ENCODE measurements around the gene CDK13. TPM values are rescaled to one million over a fixed set of nuclear protein-coding genes. Genes with fewer than 3 reads are reported as not detected.
A peak's percentile ranks its signal among the peaks of the same experiment; 100 is the strongest.
"Not testable (repeated sequence)": the region's sequence is repeated elsewhere in the genome, so short reads cannot be mapped to it uniquely, and the experiment has no call there.

CDK13 gene
- 43.2 TPM for total RNA-seq

DNA sequence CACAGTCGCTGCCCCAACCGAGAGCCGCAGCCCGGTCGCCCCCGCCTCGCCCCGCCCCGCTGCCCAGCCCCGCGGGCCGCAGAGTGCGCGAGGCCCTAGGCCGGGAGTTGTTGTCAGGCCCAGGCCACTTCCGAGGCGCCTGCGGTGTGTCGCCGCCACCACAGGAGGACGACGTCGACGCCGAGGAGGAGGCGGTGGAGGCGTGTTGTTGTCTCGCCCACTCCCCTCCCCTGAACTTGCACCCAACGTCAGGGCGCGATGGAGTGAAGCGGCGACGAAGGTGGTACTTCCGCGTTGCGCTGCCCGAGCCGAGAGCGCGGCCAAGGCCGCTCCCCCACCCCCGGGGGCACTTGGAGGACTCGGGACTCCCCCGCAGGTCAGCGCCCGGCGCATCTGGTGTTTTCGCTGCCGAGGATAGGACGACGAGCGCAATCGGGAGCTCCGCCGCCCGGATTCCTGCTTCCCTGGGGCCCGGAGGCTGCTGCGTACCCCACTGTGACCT is at the start of gene CDK13:
Gene CDK13, plus strand, starts transcription at position 286 of the 502 bp plus-strand sequence. CDS start 386 bp downstream, outside the sequence.
- DNase-seq (ENCODE audit: low spot score) = peak; percentile 77

GRCh38 chr7:39904077-39904486 is 46.0 kb upstream of the CDK13 start:
- no peak for DNase-seq (ENCODE audit: low spot score)

GRCh38 chr7:39908141-39908540 is 41.9 kb upstream of the CDK13 start:
- no peak for DNase-seq (ENCODE audit: low spot score)

DNA sequence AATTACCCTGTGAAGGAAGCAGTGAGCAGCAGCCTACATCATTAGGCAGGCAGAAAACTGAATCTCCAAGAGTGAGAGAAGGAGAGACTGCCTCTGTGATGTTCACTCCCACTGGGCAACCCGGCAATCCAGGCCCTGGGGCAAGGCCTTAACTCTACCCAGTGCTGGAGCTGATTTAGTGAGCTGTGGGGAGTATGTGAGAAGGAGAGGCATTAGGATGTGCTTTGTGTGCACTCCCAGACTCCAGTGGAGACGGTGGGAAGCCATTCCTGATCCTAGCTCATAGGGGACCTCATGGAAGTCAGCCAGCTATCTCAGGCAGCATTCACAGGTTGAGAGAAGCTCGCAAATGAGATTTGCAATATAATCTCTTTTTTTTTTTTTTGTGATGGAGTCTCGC is 41.1 kb upstream of the CDK13 start:
- no peak for DNase-seq (ENCODE audit: low spot score)

GRCh38 chr7:39909526-39909925 is 40.5 kb upstream of the CDK13 start:
- no peak for DNase-seq (ENCODE audit: low spot score)

DNA sequence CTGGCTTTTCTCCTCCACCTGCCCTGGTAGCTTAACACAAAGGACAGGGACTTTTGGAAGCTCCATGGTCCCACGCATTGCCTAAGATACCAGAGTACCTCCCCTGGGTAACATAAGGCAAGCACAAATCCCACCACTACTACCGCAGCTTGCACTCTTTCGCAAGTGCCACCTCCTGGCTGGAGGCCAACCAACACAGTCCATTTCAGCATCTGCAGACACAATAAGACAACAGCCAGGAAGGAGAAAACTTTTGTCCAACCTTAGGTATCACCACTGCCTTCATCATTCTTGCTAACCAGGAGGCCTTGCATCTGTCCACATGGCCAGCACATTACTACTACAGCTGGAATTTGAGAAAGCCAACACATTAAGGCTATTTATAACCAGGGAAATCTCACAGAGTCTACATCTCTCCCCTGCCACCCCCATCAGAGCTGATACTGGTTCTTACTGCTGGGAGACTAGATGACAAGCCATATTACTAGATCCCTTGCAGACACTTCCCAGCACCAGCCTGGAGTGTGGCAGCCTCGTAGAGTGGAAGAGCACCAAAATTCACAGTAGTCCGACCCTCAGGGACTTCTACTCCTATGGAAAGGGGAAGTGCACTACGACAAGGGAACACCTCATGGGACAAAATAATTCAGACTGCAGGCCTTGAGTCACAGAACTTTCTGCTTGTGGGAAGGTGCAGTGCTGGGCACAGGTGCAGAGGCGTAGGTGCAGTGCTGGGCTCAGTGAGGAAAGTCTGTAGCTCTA is 39.8 kb upstream of the CDK13 start:
- no peak for DNase-seq (ENCODE audit: low spot score)

GRCh38 chr7:39911167-39911566 is 38.9 kb upstream of the CDK13 start:
- no peak for DNase-seq (ENCODE audit: low spot score)

GRCh38 chr7:39915847-39916246 is 34.2 kb upstream of the CDK13 start:
- DNase-seq (ENCODE audit: low spot score) = not testable (repeated sequence)

GRCh38 chr7:39919646-39920045 is 30.4 kb upstream of the CDK13 start:
- no peak for DNase-seq (ENCODE audit: low spot score)

DNA sequence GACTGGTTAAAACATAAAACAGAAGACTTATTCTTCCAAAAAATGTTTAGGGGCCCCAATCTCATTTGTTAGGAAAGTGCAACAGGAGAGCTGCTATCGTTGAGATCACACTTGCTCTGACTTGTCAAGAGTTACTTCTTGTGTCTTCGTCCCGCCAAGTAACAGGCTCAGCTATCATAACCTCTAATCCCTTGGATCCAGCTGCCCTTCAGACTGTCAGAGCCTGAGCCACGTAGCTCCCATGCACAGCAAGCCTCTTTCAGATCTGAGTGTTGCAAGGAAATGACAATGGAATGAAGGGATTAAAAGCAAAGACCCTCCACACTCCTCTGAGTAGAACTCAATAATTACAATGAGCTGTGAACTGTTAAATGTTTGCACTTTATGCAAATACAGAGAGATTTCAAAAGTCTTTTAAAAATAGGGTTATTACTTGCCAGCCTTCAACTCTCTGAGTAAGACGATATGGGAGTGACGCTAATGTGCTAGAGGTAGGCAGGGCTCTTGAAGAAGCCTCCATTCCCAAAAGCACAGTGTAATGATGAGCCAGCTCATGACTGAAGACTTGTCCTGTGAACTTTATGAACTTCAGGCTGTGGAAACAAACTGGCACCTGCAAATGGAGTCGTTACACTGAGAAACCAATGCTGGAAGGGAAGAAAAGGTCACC is 28.4 kb upstream of the CDK13 start:
- no peak for DNase-seq (ENCODE audit: low spot score)

DNA sequence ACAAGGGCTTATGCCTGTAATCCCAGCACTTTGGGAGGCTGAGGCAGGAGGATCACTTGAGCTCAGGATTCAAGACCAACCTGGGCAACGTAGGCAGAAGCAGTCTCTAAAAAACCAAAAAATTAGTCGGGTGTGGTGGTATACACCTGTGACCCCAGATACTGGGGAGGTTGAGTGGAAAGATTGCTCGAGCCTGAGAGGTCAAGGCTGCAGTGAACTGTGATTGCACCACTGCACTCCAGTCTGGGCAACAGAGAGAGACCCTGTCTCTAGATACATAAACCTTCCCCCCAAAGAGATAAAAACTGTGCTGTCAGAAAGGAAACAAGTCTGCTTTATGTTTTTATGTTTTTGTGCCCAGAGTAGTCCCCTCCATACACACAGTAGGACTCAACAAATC is 27.5 kb upstream of the CDK13 start:
- DNase-seq (ENCODE audit: low spot score) = no peak

GRCh38 chr7:39923091-39923490 is 27.0 kb upstream of the CDK13 start:
- no peak for DNase-seq (ENCODE audit: low spot score)

- no peak for DNase-seq (ENCODE audit: low spot score)
Measured at GRCh38 chr7:39924122-39924521, 25.9 kb upstream of the CDK13 start.

GRCh38 chr7:39926111-39926510 is 23.9 kb upstream of the CDK13 start:
- DNase-seq (ENCODE audit: low spot score) = no peak

DNA sequence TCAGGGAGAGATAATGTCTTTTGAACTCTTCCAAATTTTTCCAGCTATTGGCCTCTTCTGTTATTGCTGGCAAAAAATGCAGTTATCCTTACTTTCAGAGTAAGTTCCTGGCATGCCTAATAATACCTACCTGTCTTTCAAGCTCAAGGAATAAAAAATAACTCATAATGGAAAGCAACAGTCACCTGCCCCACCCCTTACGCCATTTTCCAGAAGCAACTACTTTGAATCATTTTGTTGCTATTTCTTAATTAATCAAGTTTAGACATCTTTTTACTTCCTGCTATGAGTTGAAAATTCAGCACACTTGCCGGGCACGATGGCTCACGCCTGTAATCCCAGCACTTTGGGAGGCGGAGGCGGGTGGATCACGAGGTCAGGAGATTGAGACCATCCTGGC is 23.0 kb upstream of the CDK13 start:
- DNase-seq (ENCODE audit: low spot score) = no peak

DNA sequence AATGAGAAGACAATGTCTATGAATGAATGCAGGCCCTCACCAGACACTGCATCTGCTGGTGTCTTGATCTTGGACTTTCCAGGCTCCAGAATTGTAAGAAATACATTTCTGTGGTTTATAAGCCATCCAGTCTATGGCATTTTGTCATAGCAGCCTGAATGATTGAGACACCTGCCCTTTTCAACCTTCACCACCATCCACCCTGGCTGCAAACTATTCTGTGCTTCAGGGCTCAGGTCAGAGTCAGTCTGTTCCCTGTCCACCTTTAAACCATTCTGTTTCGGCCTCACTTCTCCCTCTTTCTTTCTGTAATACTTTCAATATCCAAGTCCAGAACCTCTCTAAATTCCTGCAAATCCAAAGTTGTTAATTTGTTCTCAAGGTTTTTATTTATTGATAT is 15.9 kb upstream of the CDK13 start:
- DNase-seq (ENCODE audit: low spot score) = no peak

DNA sequence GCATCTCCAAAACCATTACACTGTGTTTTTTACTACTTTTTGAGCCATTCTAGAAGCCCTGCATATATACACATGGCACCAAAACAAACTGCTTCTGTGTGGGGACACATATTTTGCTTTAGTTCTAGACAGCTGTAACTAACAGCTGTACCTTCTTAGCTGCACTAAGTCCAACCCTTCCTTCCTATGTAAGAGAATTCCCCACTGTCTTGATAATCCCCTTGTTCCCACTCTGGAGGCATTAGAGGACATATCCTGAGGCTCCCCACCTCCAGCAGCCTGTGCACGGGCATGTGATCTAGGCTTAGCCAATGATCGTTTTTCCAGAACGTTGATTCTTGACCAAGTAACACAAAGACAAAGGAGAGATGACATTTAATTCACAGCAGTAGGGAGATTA is 13.3 kb upstream of the CDK13 start:
- no peak for DNase-seq (ENCODE audit: low spot score)

DNA sequence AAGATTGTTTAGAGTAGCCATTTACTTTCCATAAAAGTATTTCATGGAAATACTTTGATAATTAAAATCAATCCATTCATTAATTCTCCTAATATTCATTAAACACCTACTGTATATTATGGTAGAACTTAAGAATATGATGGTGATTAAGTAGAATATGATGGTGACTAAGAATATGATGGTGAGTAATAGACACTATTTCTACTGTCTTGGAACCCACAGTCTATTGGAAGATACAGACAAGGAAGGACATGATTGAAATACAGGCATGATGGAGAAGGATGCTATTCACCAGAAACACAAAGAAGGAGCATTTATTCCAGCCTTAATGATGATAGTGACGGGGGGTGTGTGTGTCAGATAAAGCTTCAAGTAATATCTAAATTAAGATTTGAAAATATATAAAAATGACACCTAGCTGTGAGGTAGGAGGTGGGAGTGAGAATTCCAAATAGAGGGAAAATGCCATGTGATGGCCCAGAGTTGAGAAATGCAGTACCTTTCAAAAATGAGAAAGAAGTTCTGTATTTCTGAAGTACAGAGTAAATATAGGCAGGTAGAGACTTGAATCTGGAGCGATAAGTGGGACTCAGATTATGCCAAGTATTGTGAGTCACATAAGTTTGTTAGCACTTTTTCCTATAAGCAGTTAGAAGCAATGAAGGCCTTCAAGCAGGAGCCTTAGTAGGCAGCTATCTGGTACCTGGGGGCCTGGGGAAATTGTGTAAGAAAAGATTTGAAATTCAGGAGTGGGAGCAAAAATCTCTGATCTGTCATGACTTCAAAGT is 12.5 kb upstream of the CDK13 start:
- no peak for DNase-seq (ENCODE audit: low spot score)

GRCh38 chr7:39942883-39943282 is 7.2 kb upstream of the CDK13 start:
- no peak for DNase-seq (ENCODE audit: low spot score)

- DNase-seq (ENCODE audit: low spot score) = no peak
Measured at GRCh38 chr7:39946693-39947092, 3.4 kb upstream of the CDK13 start.

- no peak for DNase-seq (ENCODE audit: low spot score)
Measured at GRCh38 chr7:39948375-39948955, 1.6 kb upstream of the CDK13 start.

Measured in mucosa of gallbladder (tissue), 1 donor.